PC-3 (cell line): ENCODE data around the gene OLFML2A. TPM values are rescaled to one million over a fixed set of nuclear protein-coding genes. Genes with fewer than 3 reads are reported as not detected.
"Not testable (repeated sequence)": the region's sequence is repeated elsewhere in the genome, so short reads cannot be mapped to it uniquely, and the experiment has no call there.

Experiments
- ATAC-seq: fragments of 200-7000 bp; cut with Tn5 transposase; 2 replicates; pipeline ENCODE4 v1.9.1; 2020; ENCODE audit warnings: mild to moderate bottlenecking, moderate library complexity
- BruUV-seq: library from RNA; stranded (reverse); fragments of 400-500 nt; replicated peaks from 2 replicates; lab custom pipeline; 2021; lab: Mats Ljungman, UMichigan
- CTCF ChIA-PET: fragments of 300-600 bp; sonication (Branson Sonifier 250); formaldehyde crosslinking; loops from one replicate; lab custom pipeline; 2022; ENCODE audit warnings: antibody characterized with exemption; lab: Charles Lee
- POLR2A ChIA-PET: fragments of 300-600 bp; sonication (Branson Sonifier 250); formaldehyde crosslinking; loops from one replicate; lab custom pipeline; 2022; ENCODE audit warnings: antibody characterized with exemption; ENCODE audit not compliant: unreplicated experiment; lab: Charles Lee
- DNase-seq: peaks from one replicate; pipeline ENCODE4 v3.0.0-alpha.2; 2015
- H2AFZ ChIP-seq: fragments of 300-600 bp; sonication (generic); 2 replicates; pipeline ENCODE4 v1.6.0; 2016; ENCODE audit warnings: antibody characterized with exemption, low read length
- H3F3A ChIP-seq: fragments of 300-600 bp; sonication (generic); one replicate; pipeline ENCODE4 v1.6.0; 2017; ENCODE audit warnings: antibody characterized with exemption, low read length, control low read depth, mild to moderate bottlenecking; ENCODE audit not compliant: unreplicated experiment
- H3K27ac ChIP-seq: fragments of 300-600 bp; sonication (generic); 2 replicates; pipeline ENCODE4 v1.5.1; 2016; ENCODE audit warnings: mild to moderate bottlenecking, low read length
- H3K27me3 ChIP-seq: fragments of 300-600 bp; sonication (generic); 2 replicates; pipeline ENCODE4 v1.6.1; 2016; ENCODE audit warnings: low read length, mixed read lengths
- H3K36me3 ChIP-seq: fragments of 300-600 bp; sonication (generic); 2 replicates; pipeline ENCODE4 v1.6.1; 2016; ENCODE audit warnings: low read depth, mixed run types, low read length, mixed read lengths
- H3K4me1 ChIP-seq: fragments of 300-600 bp; sonication (generic); 2 replicates; pipeline ENCODE4 v1.5.1; 2016; ENCODE audit warnings: low read length; ENCODE audit not compliant: insufficient read depth
- H3K4me2 ChIP-seq: fragments of 300-600 bp; sonication (generic); 2 replicates; pipeline ENCODE4 v1.6.0; 2016; ENCODE audit warnings: low read length
- H3K4me3 ChIP-seq: fragments of 300-600 bp; sonication (generic); 2 replicates; pipeline ENCODE4 v1.5.1; 2016; ENCODE audit warnings: mild to moderate bottlenecking, low read length, mixed read lengths
- H3K79me2 ChIP-seq: fragments of 300-600 bp; sonication (generic); 2 replicates; pipeline ENCODE4 v1.6.1; 2017; ENCODE audit warnings: low read length, mixed read lengths
- H3K9ac ChIP-seq: fragments of 300-600 bp; sonication (generic); 2 replicates; pipeline ENCODE4 v1.6.0; 2016; ENCODE audit warnings: mild to moderate bottlenecking, low read length
- H3K9me2 ChIP-seq: fragments of 300-600 bp; sonication (generic); replicated peaks from 2 replicates; pipeline ENCODE4 v1.6.1; 2016; ENCODE audit warnings: mixed run types, low read length, mixed read lengths
- H3K9me3 ChIP-seq: fragments of 300-600 bp; sonication (generic); 2 replicates; pipeline ENCODE4 v1.6.1; 2016; ENCODE audit warnings: low read length, mixed read lengths
- H4K20me1 ChIP-seq: fragments of 300-600 bp; sonication (generic); 2 replicates; pipeline ENCODE4 v1.6.1; 2016; ENCODE audit warnings: low read length, mixed read lengths
- EZH2 ChIP-seq: fragments of 300-600 bp; sonication (generic); IDR thresholded peaks from one replicate; pipeline ENCODE4 v1.6.1; 2017; ENCODE audit warnings: antibody characterized with exemption, mild to moderate bottlenecking, low read length; ENCODE audit not compliant: unreplicated experiment
- EZH2phosphoT487 ChIP-seq: fragments of 300-600 bp; sonication (generic); IDR thresholded peaks from 2 replicates; pipeline ENCODE4 v1.6.1; 2018; ENCODE audit warnings: mild to moderate bottlenecking, antibody characterized with exemption, low read length, borderline replicate concordance
- intact Hi-C: fragments of 100-400 bp; cut with micrococcal nuclease; formaldehyde crosslinking; loops from 2 replicates; pipeline ENCODE4 v1.9.0; 2023
- total RNA-seq: library from RNA; depleted of rRNA; stranded (reverse); fragments of >200 nt; gene quantifications from 2 replicates; pipeline ENCODE4 v1.2.3, GENCODE V29; 2014
- TF ChIP-seq, protein P1 (sequence below): fragments of 300-600 bp; sonication (generic); conservative IDR thresholded peaks from 2 replicates; pipeline ENCODE4 v1.5.1; 2017; ENCODE audit warnings: antibody characterized with exemption, low read depth, mild to moderate bottlenecking, low read length

OLFML2A gene
- total RNA-seq, 1 experiment from 2014 or later = 3.4 TPM

DNA sequence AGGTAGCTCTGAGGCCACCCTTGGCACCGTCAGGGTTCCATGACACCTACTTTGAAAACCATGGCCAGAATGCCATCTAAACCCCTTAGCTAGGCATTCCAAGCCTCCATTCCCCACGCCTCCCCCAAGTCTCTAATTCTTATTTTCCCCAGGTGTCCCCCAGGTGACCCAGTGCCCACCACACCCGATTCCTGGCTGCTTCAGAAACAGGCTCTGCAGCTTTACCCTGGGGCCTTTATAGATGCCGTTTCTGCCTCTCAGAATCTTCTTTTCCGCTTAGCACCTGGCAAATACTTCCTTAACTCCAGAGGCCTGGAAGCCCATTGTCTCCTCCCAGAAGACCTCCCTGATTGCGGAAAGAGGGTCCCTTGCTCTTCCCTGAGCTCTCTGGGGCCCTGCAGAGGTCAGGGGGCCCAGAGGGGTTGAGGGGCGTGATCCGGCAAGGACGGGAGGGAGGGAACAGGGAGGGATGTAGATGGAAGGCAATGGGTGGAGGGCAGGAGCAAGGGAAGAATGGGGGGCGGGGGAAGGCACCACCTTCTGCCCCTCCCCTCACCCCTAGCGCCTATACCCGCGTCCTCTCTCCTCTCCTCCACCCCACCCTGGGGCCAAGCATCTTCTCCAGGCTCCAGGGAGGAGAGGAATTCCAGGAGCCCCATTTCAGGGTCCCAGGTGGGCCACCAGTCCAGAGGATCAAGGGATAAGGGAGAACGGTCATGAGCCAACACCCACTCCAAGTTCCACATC, 64.3 kb downstream of the OLFML2A start:
- no peak overlapping the region for H3K9ac ChIP-seq
- no peak overlapping the region for H3K27ac ChIP-seq
- no peak overlapping the region for H2AFZ ChIP-seq
- H3K79me2 ChIP-seq = no peaks in the 10 kb centered on the region
- H3K4me1 ChIP-seq = no peaks in the 10 kb centered on the region
- ChIA-PET CTCF (no interaction called here), POLR2A (interaction anchor here (0.7 kb wide), 1 partner anchor 21 kb away, joined by 6 read pairs; no protein-coding TSS in a partner anchor)
- intact Hi-C loops = no loop called here
- H3K4me2 ChIP-seq = no peak overlapping the region
- H3K27me3 ChIP-seq = no peaks in the 10 kb centered on the region
- H4K20me1 ChIP-seq = no peaks in the 10 kb centered on the region
- no peaks in the 10 kb centered on the region for H3F3A ChIP-seq
- BruUV-seq = no TSS peak
- no peak overlapping the region for H3K4me3 ChIP-seq
- DNase-seq (no peak), ATAC-seq (no peak)
- no peaks in the 10 kb centered on the region for H3K9me3 ChIP-seq
- TF ChIP-seq EZH2 (no peak), EZH2phosphoT487 (no peak)
- TF ChIP-seq, protein P1, sequence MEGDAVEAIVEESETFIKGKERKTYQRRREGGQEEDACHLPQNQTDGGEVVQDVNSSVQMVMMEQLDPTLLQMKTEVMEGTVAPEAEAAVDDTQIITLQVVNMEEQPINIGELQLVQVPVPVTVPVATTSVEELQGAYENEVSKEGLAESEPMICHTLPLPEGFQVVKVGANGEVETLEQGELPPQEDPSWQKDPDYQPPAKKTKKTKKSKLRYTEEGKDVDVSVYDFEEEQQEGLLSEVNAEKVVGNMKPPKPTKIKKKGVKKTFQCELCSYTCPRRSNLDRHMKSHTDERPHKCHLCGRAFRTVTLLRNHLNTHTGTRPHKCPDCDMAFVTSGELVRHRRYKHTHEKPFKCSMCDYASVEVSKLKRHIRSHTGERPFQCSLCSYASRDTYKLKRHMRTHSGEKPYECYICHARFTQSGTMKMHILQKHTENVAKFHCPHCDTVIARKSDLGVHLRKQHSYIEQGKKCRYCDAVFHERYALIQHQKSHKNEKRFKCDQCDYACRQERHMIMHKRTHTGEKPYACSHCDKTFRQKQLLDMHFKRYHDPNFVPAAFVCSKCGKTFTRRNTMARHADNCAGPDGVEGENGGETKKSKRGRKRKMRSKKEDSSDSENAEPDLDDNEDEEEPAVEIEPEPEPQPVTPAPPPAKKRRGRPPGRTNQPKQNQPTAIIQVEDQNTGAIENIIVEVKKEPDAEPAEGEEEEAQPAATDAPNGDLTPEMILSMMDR = no peak
- no peaks in the 10 kb centered on the region for H3K9me2 ChIP-seq
- no peaks in the 10 kb centered on the region for H3K36me3 ChIP-seq

DNA sequence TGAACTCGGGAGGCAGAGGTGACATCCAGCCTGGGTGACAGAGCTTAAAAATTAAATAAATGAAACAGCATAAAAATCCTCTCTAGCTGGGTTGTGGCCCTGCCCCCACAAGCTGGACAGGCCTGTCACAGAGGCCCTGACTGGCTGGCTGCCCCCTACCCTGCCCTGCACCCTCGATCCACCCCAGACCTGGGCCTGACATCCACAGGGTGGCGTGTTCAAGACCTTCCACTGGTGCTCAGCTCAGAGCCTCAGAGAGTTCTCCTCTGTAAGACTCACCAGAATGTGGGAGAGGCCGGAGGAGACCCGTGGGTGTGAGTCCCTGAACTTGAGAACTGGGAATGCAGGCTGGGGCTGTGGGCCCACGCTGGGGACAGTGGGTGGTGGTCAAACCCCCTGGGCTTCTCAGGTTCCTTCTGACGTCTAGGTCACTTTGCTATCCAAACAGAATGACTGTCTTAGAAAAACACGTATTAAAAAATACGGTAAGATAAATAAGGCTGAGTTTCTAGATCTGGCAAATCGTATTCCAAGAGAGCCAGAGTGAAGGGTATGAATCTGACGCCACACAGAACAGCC, 66.6 kb downstream of the OLFML2A start:
- ATAC-seq = no peak
- no peaks in the 10 kb centered on the region for H3K79me2 ChIP-seq
- no peaks in the 10 kb centered on the region for H4K20me1 ChIP-seq
- no peak overlapping the region for H3K27ac ChIP-seq
- no peaks in the 10 kb centered on the region for H3K27me3 ChIP-seq
- intact Hi-C loops = no loop called here
- H3K4me2 ChIP-seq = no peak overlapping the region
- no peaks in the 10 kb centered on the region for H3F3A ChIP-seq
- no peaks in the 10 kb centered on the region for H3K36me3 ChIP-seq
- no peaks in the 10 kb centered on the region for H3K9me3 ChIP-seq
- DNase-seq = no peak
- no peak overlapping the region for H2AFZ ChIP-seq
- BruUV-seq = no TSS peak
- ChIA-PET POLR2A (no interaction called here), CTCF (no interaction called here)
- TF ChIP-seq EZH2phosphoT487 = no peak
- TF ChIP-seq, protein P1 = no peak
- no peak for TF ChIP-seq EZH2
- H3K4me3 ChIP-seq = no peak overlapping the region
- no peaks in the 10 kb centered on the region for H3K9me2 ChIP-seq
- no peak overlapping the region for H3K9ac ChIP-seq
- H3K4me1 ChIP-seq = no peaks in the 10 kb centered on the region

DNA sequence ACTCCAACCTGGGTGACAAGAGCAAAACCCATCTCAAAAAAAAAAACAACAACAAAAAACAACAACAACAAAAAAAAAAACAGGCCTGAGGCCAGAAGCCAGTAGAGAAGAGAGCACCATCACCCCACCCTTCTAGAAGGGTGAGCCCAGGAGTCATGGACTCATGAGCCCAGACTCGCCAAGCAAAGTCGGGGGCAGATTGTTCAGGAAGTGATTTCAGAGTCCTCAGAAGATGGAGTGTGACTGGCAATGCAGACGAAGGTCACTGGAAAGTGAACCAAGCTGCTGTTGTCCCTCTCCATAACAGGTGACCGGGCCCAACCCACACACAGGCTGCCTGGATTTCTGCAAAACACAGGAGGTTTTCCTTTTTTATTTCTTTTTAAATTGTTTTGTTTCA, 67.4 kb downstream of the OLFML2A start:
- POLR2A ChIA-PET = no interaction called here
- intact Hi-C loops = no loop called here
- H3K36me3 ChIP-seq = no peaks in the 10 kb centered on the region
- no peak overlapping the region for H3K4me2 ChIP-seq
- CTCF ChIA-PET = no interaction called here
- BruUV-seq = no TSS peak
- no peak overlapping the region for H3K4me3 ChIP-seq
- H3K9ac ChIP-seq = no peak overlapping the region
- no peaks in the 10 kb centered on the region for H3K4me1 ChIP-seq
- H3K79me2 ChIP-seq = no peaks in the 10 kb centered on the region
- no peak overlapping the region for H3K27ac ChIP-seq
- H3K9me2 ChIP-seq = no peaks in the 10 kb centered on the region
- H4K20me1 ChIP-seq = no peaks in the 10 kb centered on the region
- DNase-seq (no peak), ATAC-seq (no peak)
- H3F3A ChIP-seq = no peaks in the 10 kb centered on the region
- TF ChIP-seq EZH2phosphoT487 (no peak), EZH2 (no peak)
- TF ChIP-seq, protein P1 = no peak
- no peaks in the 10 kb centered on the region for H3K9me3 ChIP-seq
- no peak overlapping the region for H2AFZ ChIP-seq
- H3K27me3 ChIP-seq = no peaks in the 10 kb centered on the region

DNA sequence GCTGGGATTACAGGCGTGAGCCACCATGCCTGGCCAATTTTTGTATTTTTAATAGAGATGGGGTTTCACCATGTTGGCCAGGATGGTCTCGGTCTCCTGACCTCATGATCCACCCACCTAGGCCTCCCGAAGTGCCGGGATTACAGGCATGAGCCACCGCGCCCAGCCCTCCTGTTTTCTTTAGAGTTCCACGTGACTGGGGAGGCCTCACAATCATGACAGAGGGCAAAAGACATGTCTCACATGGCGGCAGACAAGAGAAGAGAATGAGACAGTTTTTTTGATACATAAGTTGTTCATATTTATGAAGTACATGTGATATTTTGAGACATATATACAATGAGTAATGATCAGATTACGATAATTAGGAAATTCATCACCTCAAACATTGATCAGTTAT, 69.5 kb downstream of the OLFML2A start:
- H3K4me3 ChIP-seq, H2AFZ ChIP-seq, H3K9ac ChIP-seq, H3K4me2 ChIP-seq, H3K27me3 ChIP-seq, H3K36me3 ChIP-seq, H3K27ac ChIP-seq, DNase-seq, H3K4me1 ChIP-seq, POLR2A ChIA-PET, H3K79me2 ChIP-seq, H3F3A ChIP-seq, intact Hi-C loops, ATAC-seq, H4K20me1 ChIP-seq, BruUV-seq, H3K9me2 ChIP-seq, H3K9me3 ChIP-seq: not testable (repeated sequence)
- CTCF ChIA-PET = interaction anchor here (0.9 kb wide), 1 partner anchor 69 kb away, joined by 4 read pairs; the partner anchor contains the start of gene OLFML2A
